GM12878 (cell line): ENCODE data around the gene SHISA7. TPM values are rescaled to one million over a fixed set of nuclear protein-coding genes. Genes with fewer than 3 reads are reported as not detected.

Source experiments
- ATAC-seq: fragments of 200-7000 bp; cut with Tn5 transposase; 3 replicates; pipeline ENCODE4 v1.9.1; 2020; ENCODE audit warnings: mild to moderate bottlenecking, moderate library complexity
- BruUV-seq: library from RNA; stranded (reverse); fragments of 400-500 nt; replicated peaks from 2 replicates; lab custom pipeline; 2021; lab: Mats Ljungman, UMichigan
- CTCF ChIA-PET: fragments of 300-600 bp; sonication (Branson Sonifier 250); formaldehyde crosslinking; extraction: SDS; loops from one replicate; lab custom pipeline; 2021; ENCODE audit warnings: inconsistent platforms; lab: Yijun Ruan, JAX
- POLR2A ChIA-PET: fragments of 350-600 bp; formaldehyde crosslinking; extraction: SDS; loops from one replicate; lab custom pipeline; 2021; ENCODE audit warnings: inconsistent platforms; lab: Charles Lee
- RAD21 ChIA-PET: fragments of 300-600 bp; sonication (Branson Sonifier 250); formaldehyde crosslinking; loops from one replicate; lab custom pipeline; 2023; ENCODE audit warnings: antibody characterized with exemption; ENCODE audit not compliant: unreplicated experiment; lab: Charles Lee
- SMC1A ChIA-PET: fragments of 300-600 bp; sonication (Branson Sonifier 250); formaldehyde crosslinking; loops from one replicate; lab custom pipeline; 2023; ENCODE audit not compliant: unreplicated experiment, uncharacterized antibody; lab: Charles Lee
- DNase-seq: peaks from one replicate; pipeline ENCODE4 v3.0.0-alpha.2; 2011; ENCODE audit warnings: low read depth, low spot score
- FAIRE-seq: peaks from 3 replicates; lab custom pipeline; 2011; peaks lifted over from hg19 to GRCh38; lab: Jason Lieb, UNC
- H2AFZ ChIP-seq: 2 replicates; pipeline ENCODE4 v1.6.0; 2011; ENCODE audit warnings: low read depth, low read length, control low read depth; ENCODE audit not compliant: control insufficient read depth
- H3K27ac ChIP-seq: 2 replicates; pipeline ENCODE4 v1.5.1; 2011; ENCODE audit warnings: control low read depth; ENCODE audit not compliant: control insufficient read depth, insufficient read depth
- H3K27me3 ChIP-seq, 2 experiments: replicated peaks in 1 of 2; 2 replicates each; pipeline versions ENCODE4 v1.6.0 to v1.6.1; 2011; ENCODE audit warnings: low read length in 1 of 2; ENCODE audit not compliant: control insufficient read depth in 2 of 2, insufficient read depth in 2 of 2
- H3K36me3 ChIP-seq, 2 experiments: 2 replicates each; pipeline ENCODE4 v1.5.1; 2011; ENCODE audit warnings: low read length in 1 of 2; ENCODE audit not compliant: control insufficient read depth in 2 of 2, insufficient read depth in 2 of 2
- H3K4me1 ChIP-seq: 2 replicates; pipeline ENCODE4 v1.6.1; 2011; ENCODE audit warnings: mild to moderate bottlenecking, low read length, moderate library complexity, mixed read lengths; ENCODE audit not compliant: control insufficient read depth, insufficient read depth
- H3K4me2 ChIP-seq: 2 replicates; pipeline ENCODE4 v1.6.0; 2011; ENCODE audit warnings: control low read depth; ENCODE audit not compliant: control insufficient read depth, insufficient read depth
- H3K4me3 ChIP-seq: fragments of 200-600 bp; sonication (generic); 2 replicates; pipeline ENCODE4 v1.5.1; 2016
- H3K79me2 ChIP-seq: 2 replicates; pipeline ENCODE4 v1.6.0; 2011; ENCODE audit warnings: low read length; ENCODE audit not compliant: control insufficient read depth, insufficient read depth
- H3K9ac ChIP-seq: 2 replicates; pipeline ENCODE4 v1.8.0; 2011; ENCODE audit warnings: low read length, control low read depth, mixed read lengths; ENCODE audit not compliant: control insufficient read depth, insufficient read depth
- H3K9me3 ChIP-seq: replicated peaks from 3 replicates; pipeline ENCODE4 v1.5.1; 2011; ENCODE audit warnings: mild to moderate bottlenecking, low read length; ENCODE audit not compliant: control insufficient read depth, insufficient read depth
- H4K20me1 ChIP-seq: 2 replicates; pipeline ENCODE4 v1.6.0; 2011; ENCODE audit not compliant: control insufficient read depth, insufficient read depth
- BHLHE40 ChIP-seq, 2 experiments: fragments of 450-650 bp in 1 of 2; IDR thresholded peaks; 2 replicates each; pipeline ENCODE4 v1.6.1; 2011 to 2017; ENCODE audit warnings: low read depth in 2 of 2, borderline replicate concordance in 1 of 2, improper control_type of control experiment in 1 of 2, low read length in 1 of 2, mild to moderate bottlenecking in 1 of 2
- FOS ChIP-seq: IDR thresholded peaks from 3 replicates; pipeline ENCODE4 v1.6.1; 2011; ENCODE audit warnings: borderline replicate concordance; ENCODE audit not compliant: insufficient read length; ENCODE audit errors: extremely low read depth
- MYB ChIP-seq: fragments of 150-350 bp; IDR thresholded peaks from 2 replicates; pipeline ENCODE4 v1.6.1; 2014; ENCODE audit warnings: mild to moderate bottlenecking, low read depth, low read length, borderline replicate concordance
- NFYA ChIP-seq: IDR thresholded peaks from 2 replicates; pipeline ENCODE4 v1.6.1; 2011; ENCODE audit warnings: low read depth, mild to moderate bottlenecking, low read length, improper control_type of control experiment, borderline replicate concordance
- SMAD1 ChIP-seq: fragments of 450-650 bp; IDR thresholded peaks from 2 replicates; pipeline ENCODE4 v1.6.1; 2018; ENCODE audit warnings: mild to moderate bottlenecking, low read depth; ENCODE audit not compliant: partially characterized antibody
- SMC3 ChIP-seq: IDR thresholded peaks from 2 replicates; pipeline ENCODE4 v1.6.1; 2011; ENCODE audit warnings: low read length, improper control_type of control experiment, borderline replicate concordance
- TAF1 ChIP-seq: IDR thresholded peaks from 2 replicates; pipeline ENCODE4 v1.6.1; 2011; ENCODE audit warnings: mild to moderate bottlenecking, low read depth, low read length, borderline replicate concordance
- YY1 ChIP-seq: IDR thresholded peaks from 2 replicates; pipeline ENCODE4 v1.6.1; 2011; ENCODE audit warnings: low read depth, mild to moderate bottlenecking, low read length
- WGBS: methylation state at CpG from one replicate; pipeline ENCODE4 v1.1.6; 2016; ENCODE audit warnings: low lambda C conversion rate; ENCODE audit not compliant: insufficient replicate concordance, insufficient coverage; ENCODE audit errors: missing lambda C conversion rate; 5-methylcytosine and 5-hydroxymethylcytosine counted together
- in situ Hi-C: fragments of 300-500 bp; cut with MboI; formaldehyde crosslinking; loops from 9 replicates; pipeline ENCODE4 v1.14.3; 2018; ENCODE audit warnings: mixed read lengths
- intact Hi-C: fragments of 100-400 bp; cut with micrococcal nuclease; formaldehyde crosslinking; loops from one replicate; pipeline ENCODE4 v1.14.2; 2022; ENCODE audit not compliant: unreplicated experiment
- polyA plus RNA-seq, 11 experiments: library from polyadenylated mRNA; depleted of rRNA in 4 of 11; unstranded in 6 of 11; stranded (reverse) in 5 of 11; fragments of >200 nt; fragmentation: Nextera tagmentation in 4 of 11; fragmentation: Illumina TruSeq in 1 of 11; extraction: Ambion mirVana in 4 of 11; extraction: Trizol in 1 of 11; gene quantifications; 1 replicate in 1 of 11; 2 replicates in 10 of 11; pipeline versions ENCODE4 v1.2.1 to v1.2.3, GENCODE V29; 2011 to 2016; ENCODE audit warnings: inconsistent platforms in 2 of 11, missing spikeins in 2 of 11, low read depth in 1 of 11
- total RNA-seq, 4 experiments: library from RNA; depleted of rRNA in 3 of 4; stranded (reverse); fragments of >200 nt in 3 of 4; fragmentation: Illumina TruSeq in 1 of 4; extraction: Trizol in 1 of 4; gene quantifications; 2 replicates each; pipeline versions ENCODE4 v1.2.1 to v1.2.3, GENCODE V29; 2013 to 2021
- TF ChIP-seq, protein P1 (sequence below): fragments of 450-650 bp; formaldehyde crosslinking; IDR thresholded peaks from 2 replicates; pipeline ENCODE4 v1.4.0; 2020; ENCODE audit warnings: mild to moderate bottlenecking, moderate library complexity
- TF ChIP-seq, protein P2 (sequence below): IDR thresholded peaks from 2 replicates; pipeline ENCODE4 v1.6.1; 2012; ENCODE audit warnings: improper control_type of control experiment, low read depth, low read length; ENCODE audit not compliant: insufficient replicate concordance
- TF ChIP-seq, protein P3 (sequence below): IDR thresholded peaks from 2 replicates; pipeline ENCODE4 v1.6.1; 2011; ENCODE audit warnings: mild to moderate bottlenecking, low read depth, low read length, moderate library complexity; ENCODE audit not compliant: insufficient replicate concordance

SHISA7 gene
- total and polyA plus RNA-seq, 10 of the 15 experiments (the other 5 are each of a cell fraction or from before 2014, with no cell fraction given): 0.03 TPM; not detected in 9

- TF ChIP-seq BHLHE40 (IDR thresholded peaks at IDR 0.05; ENCODE audit: borderline replicate concordance in 1 of 2, low read depth in 2 of 2, low read length in 1 of 2): 0 out of 4 replicates have a peak, but pooled peaks of 1 of the 2 experiments have one; percentile 19
- TF ChIP-seq SMC3: peak; percentile 89
- 0 out of 2 replicates have a peak, but pooled peaks have one; percentile 41 for TF ChIP-seq YY1
- TF ChIP-seq, protein P1, sequence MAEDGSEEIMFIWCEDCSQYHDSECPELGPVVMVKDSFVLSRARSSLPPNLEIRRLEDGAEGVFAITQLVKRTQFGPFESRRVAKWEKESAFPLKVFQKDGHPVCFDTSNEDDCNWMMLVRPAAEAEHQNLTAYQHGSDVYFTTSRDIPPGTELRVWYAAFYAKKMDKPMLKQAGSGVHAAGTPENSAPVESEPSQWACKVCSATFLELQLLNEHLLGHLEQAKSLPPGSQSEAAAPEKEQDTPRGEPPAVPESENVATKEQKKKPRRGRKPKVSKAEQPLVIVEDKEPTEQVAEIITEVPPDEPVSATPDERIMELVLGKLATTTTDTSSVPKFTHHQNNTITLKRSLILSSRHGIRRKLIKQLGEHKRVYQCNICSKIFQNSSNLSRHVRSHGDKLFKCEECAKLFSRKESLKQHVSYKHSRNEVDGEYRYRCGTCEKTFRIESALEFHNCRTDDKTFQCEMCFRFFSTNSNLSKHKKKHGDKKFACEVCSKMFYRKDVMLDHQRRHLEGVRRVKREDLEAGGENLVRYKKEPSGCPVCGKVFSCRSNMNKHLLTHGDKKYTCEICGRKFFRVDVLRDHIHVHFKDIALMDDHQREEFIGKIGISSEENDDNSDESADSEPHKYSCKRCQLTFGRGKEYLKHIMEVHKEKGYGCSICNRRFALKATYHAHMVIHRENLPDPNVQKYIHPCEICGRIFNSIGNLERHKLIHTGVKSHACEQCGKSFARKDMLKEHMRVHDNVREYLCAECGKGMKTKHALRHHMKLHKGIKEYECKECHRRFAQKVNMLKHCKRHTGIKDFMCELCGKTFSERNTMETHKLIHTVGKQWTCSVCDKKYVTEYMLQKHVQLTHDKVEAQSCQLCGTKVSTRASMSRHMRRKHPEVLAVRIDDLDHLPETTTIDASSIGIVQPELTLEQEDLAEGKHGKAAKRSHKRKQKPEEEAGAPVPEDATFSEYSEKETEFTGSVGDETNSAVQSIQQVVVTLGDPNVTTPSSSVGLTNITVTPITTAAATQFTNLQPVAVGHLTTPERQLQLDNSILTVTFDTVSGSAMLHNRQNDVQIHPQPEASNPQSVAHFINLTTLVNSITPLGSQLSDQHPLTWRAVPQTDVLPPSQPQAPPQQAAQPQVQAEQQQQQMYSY (CRISPR knock-in tag): no peak
- TF ChIP-seq, all 136 proteins: peak for 7
Observed at GRCh38 chr19:55418185-55418584, 24.9 kb downstream of the SHISA7 start (continued).

- H4K20me1 ChIP-seq: no peaks in the 10 kb centered on the region
- DNase-seq: no peak
- H3K9ac ChIP-seq: no peak overlapping the region
- ATAC-seq: no peak
- no TSS peak for BruUV-seq
- H3K4me3 ChIP-seq: no peak overlapping the region
- peaks cover 5% of the 10 kb centered on the region; the same call in 1 of the 3 replicates for H3K9me3 ChIP-seq
- H2AFZ ChIP-seq: no peak overlapping the region
- ChIA-PET SMC1A (interaction anchor here (1.9 kb wide), 1 partner anchor 10 kb away, joined by 5 read pairs; no protein-coding TSS in a partner anchor), RAD21 (no interaction called here), CTCF (interaction anchor here (1.6 to 2.0 kb wide), 3 partner anchors 8 to 118 kb away, joined by 4 to 9 read pairs (median 9); no protein-coding TSS in a partner anchor), POLR2A (no interaction called here)
- in situ Hi-C loops: no loop called here
- intact Hi-C loops: no loop called here
- H3K36me3 ChIP-seq: peaks cover 0 to 5% of the 10 kb centered on the region in 2 experiments; a peak in 3 of 4 replicates
- no peak overlapping the region for H3K27ac ChIP-seq
- H3K4me1 ChIP-seq: peaks cover 16% of the 10 kb centered on the region
- 97% methylated on average over 2 of the region's 2 CpGs for WGBS
- no peak for FAIRE-seq
- H3K4me2 ChIP-seq: no peak overlapping the region
- peaks cover 23% of the 10 kb centered on the region for H3K79me2 ChIP-seq
- H3K27me3 ChIP-seq: no peaks in the 10 kb centered on the region
- TF ChIP-seq TAF1 (no peak), NFYA (no peak), FOS (no peak), SMAD1 (no peak), MYB (no peak)
- TF ChIP-seq, protein P2, sequence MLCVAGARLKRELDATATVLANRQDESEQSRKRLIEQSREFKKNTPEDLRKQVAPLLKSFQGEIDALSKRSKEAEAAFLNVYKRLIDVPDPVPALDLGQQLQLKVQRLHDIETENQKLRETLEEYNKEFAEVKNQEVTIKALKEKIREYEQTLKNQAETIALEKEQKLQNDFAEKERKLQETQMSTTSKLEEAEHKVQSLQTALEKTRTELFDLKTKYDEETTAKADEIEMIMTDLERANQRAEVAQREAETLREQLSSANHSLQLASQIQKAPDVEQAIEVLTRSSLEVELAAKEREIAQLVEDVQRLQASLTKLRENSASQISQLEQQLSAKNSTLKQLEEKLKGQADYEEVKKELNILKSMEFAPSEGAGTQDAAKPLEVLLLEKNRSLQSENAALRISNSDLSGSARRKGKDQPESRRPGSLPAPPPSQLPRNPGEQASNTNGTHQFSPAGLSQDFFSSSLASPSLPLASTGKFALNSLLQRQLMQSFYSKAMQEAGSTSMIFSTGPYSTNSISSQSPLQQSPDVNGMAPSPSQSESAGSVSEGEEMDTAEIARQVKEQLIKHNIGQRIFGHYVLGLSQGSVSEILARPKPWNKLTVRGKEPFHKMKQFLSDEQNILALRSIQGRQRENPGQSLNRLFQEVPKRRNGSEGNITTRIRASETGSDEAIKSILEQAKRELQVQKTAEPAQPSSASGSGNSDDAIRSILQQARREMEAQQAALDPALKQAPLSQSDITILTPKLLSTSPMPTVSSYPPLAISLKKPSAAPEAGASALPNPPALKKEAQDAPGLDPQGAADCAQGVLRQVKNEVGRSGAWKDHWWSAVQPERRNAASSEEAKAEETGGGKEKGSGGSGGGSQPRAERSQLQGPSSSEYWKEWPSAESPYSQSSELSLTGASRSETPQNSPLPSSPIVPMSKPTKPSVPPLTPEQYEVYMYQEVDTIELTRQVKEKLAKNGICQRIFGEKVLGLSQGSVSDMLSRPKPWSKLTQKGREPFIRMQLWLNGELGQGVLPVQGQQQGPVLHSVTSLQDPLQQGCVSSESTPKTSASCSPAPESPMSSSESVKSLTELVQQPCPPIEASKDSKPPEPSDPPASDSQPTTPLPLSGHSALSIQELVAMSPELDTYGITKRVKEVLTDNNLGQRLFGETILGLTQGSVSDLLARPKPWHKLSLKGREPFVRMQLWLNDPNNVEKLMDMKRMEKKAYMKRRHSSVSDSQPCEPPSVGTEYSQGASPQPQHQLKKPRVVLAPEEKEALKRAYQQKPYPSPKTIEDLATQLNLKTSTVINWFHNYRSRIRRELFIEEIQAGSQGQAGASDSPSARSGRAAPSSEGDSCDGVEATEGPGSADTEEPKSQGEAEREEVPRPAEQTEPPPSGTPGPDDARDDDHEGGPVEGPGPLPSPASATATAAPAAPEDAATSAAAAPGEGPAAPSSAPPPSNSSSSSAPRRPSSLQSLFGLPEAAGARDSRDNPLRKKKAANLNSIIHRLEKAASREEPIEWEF: no peak
- TF ChIP-seq, protein P3, sequence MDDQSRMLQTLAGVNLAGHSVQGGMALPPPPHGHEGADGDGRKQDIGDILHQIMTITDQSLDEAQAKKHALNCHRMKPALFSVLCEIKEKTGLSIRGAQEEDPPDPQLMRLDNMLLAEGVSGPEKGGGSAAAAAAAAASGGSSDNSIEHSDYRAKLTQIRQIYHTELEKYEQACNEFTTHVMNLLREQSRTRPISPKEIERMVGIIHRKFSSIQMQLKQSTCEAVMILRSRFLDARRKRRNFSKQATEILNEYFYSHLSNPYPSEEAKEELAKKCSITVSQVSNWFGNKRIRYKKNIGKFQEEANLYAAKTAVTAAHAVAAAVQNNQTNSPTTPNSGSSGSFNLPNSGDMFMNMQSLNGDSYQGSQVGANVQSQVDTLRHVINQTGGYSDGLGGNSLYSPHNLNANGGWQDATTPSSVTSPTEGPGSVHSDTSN: no peak
Observed at GRCh38 chr19:55410168-55410567, 32.9 kb downstream of the SHISA7 start.
